HCT116 (cell line): ENCODE measurements around the gene BABAM2. TPM values are rescaled to one million over a fixed set of nuclear protein-coding genes. Genes with fewer than 3 reads are reported as not detected.

Source experiments
- ATAC-seq: fragments of 200-7000 bp; cut with Tn5 transposase; 2 replicates; pipeline ENCODE4 v1.9.1; 2020; ENCODE audit warnings: mild to moderate bottlenecking, moderate library complexity
- BruUV-seq: library from RNA; stranded (reverse); fragments of 400-500 nt; replicated peaks from 2 replicates; lab custom pipeline; 2021; lab: Mats Ljungman, UMichigan
- CTCF ChIA-PET: fragments of 300-600 bp; sonication (Branson Sonifier 250); formaldehyde crosslinking; loops from one replicate; lab custom pipeline; 2021; ENCODE audit warnings: antibody characterized with exemption; lab: Charles Lee
- POLR2A ChIA-PET: fragments of 300-600, 350-600 bp; sonication (Branson Sonifier 250); formaldehyde crosslinking; loops from one replicate; lab custom pipeline; 2021; ENCODE audit warnings: antibody characterized with exemption; lab: Charles Lee
- RAD21 ChIA-PET, 2 experiments: fragments of 300-600 bp; sonication (Branson Sonifier 250); formaldehyde crosslinking; loops; one replicate each; lab custom pipeline; 2023; ENCODE audit warnings: low total read pairs in 2 of 2; ENCODE audit not compliant: uncharacterized antibody in 2 of 2, unreplicated experiment in 2 of 2, low non-redundant PET in 1 of 2; lab: Charles Lee
- DNase-seq: peaks from one replicate; pipeline ENCODE4 v3.0.0-alpha.2; 2010; ENCODE audit warnings: low read depth, low spot score
- H2AFZ ChIP-seq: fragments of 200-600 bp; shearing (Covaris generic), sonication (generic); 2 replicates; pipeline ENCODE4 v1.6.1; 2017; ENCODE audit warnings: low read depth, mixed run types, mixed read lengths, antibody characterized with exemption, low read length; ENCODE audit not compliant: poor library complexity, severe bottlenecking
- H3K27ac ChIP-seq: 2 replicates; pipeline ENCODE4 v1.5.1; 2012; ENCODE audit warnings: low read depth, low read length
- H3K27me3 ChIP-seq: fragments of 200-600 bp; sonication (generic); 2 replicates; pipeline ENCODE4 v1.6.1; 2016; ENCODE audit warnings: mixed run types, low read length, mixed read lengths; ENCODE audit not compliant: insufficient read depth
- H3K36me3 ChIP-seq, 2 experiments: fragments of 200-500 bp in 1 of 2; fragments of 200-600 bp in 1 of 2; sonication (Bioruptor generic) in 1 of 2; sonication (generic) in 1 of 2; 2 replicates each; pipeline versions ENCODE4 v1.5.1 to v1.6.1; 2014 to 2016; ENCODE audit warnings: low read length in 2 of 2, inconsistent platforms in 1 of 2, mixed read lengths in 1 of 2, mixed run types in 1 of 2; ENCODE audit not compliant: insufficient read depth in 2 of 2, control insufficient read depth in 1 of 2
- H3K4me1 ChIP-seq, 2 experiments: fragments of 200-600 bp in 1 of 2; sonication (generic) in 1 of 2; 2 replicates each; pipeline versions ENCODE4 v1.5.1 to v1.6.1; 2012 to 2017; ENCODE audit warnings: low read length in 2 of 2, inconsistent platforms in 1 of 2, mild to moderate bottlenecking in 1 of 2, mixed read lengths in 1 of 2, mixed run types in 1 of 2, moderate library complexity in 1 of 2; ENCODE audit not compliant: insufficient read depth in 2 of 2, control insufficient read depth in 1 of 2
- H3K4me2 ChIP-seq: fragments of 200-600 bp; sonication (generic); 2 replicates; pipeline ENCODE4 v1.6.1; 2017; ENCODE audit warnings: mixed run types, low read length, mixed read lengths
- H3K4me3 ChIP-seq, 2 experiments: fragments of 200-600 bp in 1 of 2; sonication (generic) in 1 of 2; replicated peaks in 1 of 2; 2 replicates each; pipeline ENCODE4 v1.5.1; 2011 to 2016; ENCODE audit warnings: low read length in 2 of 2, control low read depth in 1 of 2, low read depth in 1 of 2, mild to moderate bottlenecking in 1 of 2, mixed read lengths in 1 of 2, mixed run types in 1 of 2
- H3K79me2 ChIP-seq: fragments of 200-600 bp; sonication (generic); 2 replicates; pipeline ENCODE4 v1.6.1; 2017; ENCODE audit warnings: mild to moderate bottlenecking, mixed run types, low read length, moderate library complexity, mixed read lengths; ENCODE audit not compliant: insufficient read depth
- H3K9ac ChIP-seq: fragments of 200-600 bp; sonication (generic); 2 replicates; pipeline ENCODE4 v1.6.1; 2016; ENCODE audit warnings: low read length, mixed read lengths
- H3K9me2 ChIP-seq: fragments of 200-600 bp; sonication (generic), shearing (Covaris generic); 2 replicates; pipeline ENCODE4 v1.6.1; 2017; ENCODE audit warnings: mixed run types, mild to moderate bottlenecking, moderate library complexity; ENCODE audit not compliant: insufficient read depth
- H3K9me3 ChIP-seq, 2 experiments: fragments of 200-500 bp in 1 of 2; fragments of 200-600 bp in 1 of 2; sonication (Bioruptor generic) in 1 of 2; sonication (generic) in 1 of 2; 2 replicates each; pipeline ENCODE4 v1.6.1; 2014 to 2017; ENCODE audit warnings: low read length in 2 of 2, mixed read lengths in 2 of 2, inconsistent platforms in 1 of 2, low read depth in 1 of 2, mild to moderate bottlenecking in 1 of 2, mixed run types in 1 of 2, moderate library complexity in 1 of 2; ENCODE audit not compliant: control insufficient read depth in 1 of 2, insufficient read depth in 1 of 2
- H4K20me1 ChIP-seq: fragments of 200-600 bp; sonication (generic), shearing (Covaris generic); 2 replicates; pipeline ENCODE4 v1.6.1; 2017; ENCODE audit warnings: mixed run types, mild to moderate bottlenecking, moderate library complexity; ENCODE audit not compliant: insufficient read depth
- ATF3 ChIP-seq: IDR thresholded peaks from 2 replicates; pipeline ENCODE4 v1.6.1; 2012
- CEBPB ChIP-seq: IDR thresholded peaks from 2 replicates; pipeline ENCODE4 v1.6.1; 2012; ENCODE audit warnings: low read depth
- CTCF ChIP-seq, 3 experiments: fragments of 200-600 bp in 1 of 3; sonication (generic) in 1 of 3; IDR thresholded peaks in 2 of 3; conservative IDR thresholded peaks in 1 of 3; 2 replicates each; pipeline ENCODE4 v1.5.1; 2012 to 2017; ENCODE audit warnings: low read depth in 2 of 3, low read length in 2 of 3, antibody characterized with exemption in 1 of 3, borderline replicate concordance in 1 of 3, control low read depth in 1 of 3, mild to moderate bottlenecking in 1 of 3, mixed read lengths in 1 of 3, mixed run types in 1 of 3, moderate library complexity in 1 of 3; ENCODE audit not compliant: insufficient read depth in 1 of 3
- ELF1 ChIP-seq: IDR thresholded peaks from 2 replicates; pipeline ENCODE4 v1.6.1; 2012; ENCODE audit warnings: low read depth, borderline replicate concordance
- EZH2 ChIP-seq: fragments of 200-600 bp; sonication (generic); IDR thresholded peaks from 2 replicates; pipeline ENCODE4 v1.6.1; 2017; ENCODE audit warnings: antibody characterized with exemption, mixed run types
- EZH2phosphoT487 ChIP-seq: fragments of 200-600 bp; IDR thresholded peaks from 2 replicates; pipeline ENCODE4 v1.6.1; 2018; ENCODE audit warnings: antibody characterized with exemption, borderline replicate concordance
- JUND ChIP-seq: IDR thresholded peaks from 2 replicates; pipeline ENCODE4 v1.6.1; 2012
- MAX ChIP-seq: IDR thresholded peaks from 2 replicates; pipeline ENCODE4 v1.6.1; 2012
- POLR2A ChIP-seq: IDR thresholded peaks from 2 replicates; pipeline ENCODE4 v1.7.0; 2011; ENCODE audit warnings: borderline replicate concordance; ENCODE audit not compliant: insufficient read depth, insufficient read length; ENCODE audit errors: extremely low read depth
- RAD21 ChIP-seq: IDR thresholded peaks from 2 replicates; pipeline ENCODE4 v1.6.1; 2012; ENCODE audit warnings: low read depth, mild to moderate bottlenecking
- REST ChIP-seq: IDR thresholded peaks from 2 replicates; pipeline ENCODE4 v1.6.1; 2012; ENCODE audit warnings: low read depth
- SIN3A ChIP-seq: IDR thresholded peaks from 2 replicates; pipeline ENCODE4 v1.6.1; 2012; ENCODE audit warnings: low read depth
- SP1 ChIP-seq: IDR thresholded peaks from 2 replicates; pipeline ENCODE4 v1.6.1; 2012; ENCODE audit warnings: low read depth
- YY1 ChIP-seq: IDR thresholded peaks from 2 replicates; pipeline ENCODE4 v1.6.1; 2011; ENCODE audit warnings: low read length, low read depth, moderate library complexity, mild to moderate bottlenecking; ENCODE audit not compliant: insufficient replicate concordance; ENCODE audit errors: extremely low read depth
- intact Hi-C: fragments of 100-400 bp; cut with micrococcal nuclease; formaldehyde crosslinking; loops from 2 replicates; pipeline ENCODE4 v1.10.0; 2022
- total RNA-seq: library from RNA; stranded (reverse); gene quantifications from one replicate; pipeline ENCODE4 v1.2.1, GENCODE V29; 2021; ENCODE audit not compliant: unreplicated experiment

The BABAM2 gene
- total RNA-seq, 1 experiment from 2014 or later: 23.8 TPM

GRCh38 chr2:27960237-27960912, 69.8 kb downstream of the BABAM2 start:
- Histone ChIP-seq H3K27ac (no peak overlapping the region), H2AFZ (no peak overlapping the region), H3K4me1 (peaks cover 10 to 13% of the 10 kb centered on the region in 2 experiments; a peak in 3 of 4 replicates), H3K9me2 (no peaks in the 10 kb centered on the region), H3K27me3 (no peaks in the 10 kb centered on the region), H3K4me2 (no peak overlapping the region), H4K20me1 (no peaks in the 10 kb centered on the region), H3K4me3 (no peak overlapping the region), H3K36me3 (no peaks in the 10 kb centered on the region), H3K9ac (no peak overlapping the region), H3K79me2 (peaks cover 4% of the 10 kb centered on the region; the same call in 1 of the 2 replicates), H3K9me3 (no peaks in the 10 kb centered on the region)
- no peak for ATAC-seq
- BruUV-seq: no TSS peak
- DNase-seq: no peak
- RAD21 ChIA-PET: no interaction called here
- CTCF ChIA-PET: no interaction called here
- intact Hi-C loops: no loop called here
- POLR2A ChIA-PET: no interaction called here
- no peak for TF ChIP-seq YY1
- TF ChIP-seq RAD21: no peak
- no peak for TF ChIP-seq JUND
- no peak for TF ChIP-seq ELF1
- TF ChIP-seq CTCF (IDR thresholded peaks at IDR 0.05 in 2 of 3, conservative IDR thresholded peaks at IDR 0.05 in 1 of 3; ENCODE audit: borderline replicate concordance in 1 of 3, insufficient read depth in 1 of 3, low read depth in 2 of 3, low read length in 2 of 3): no peak
- no peak for TF ChIP-seq REST
- TF ChIP-seq SP1: no peak
- no peak for TF ChIP-seq SIN3A
- no peak for TF ChIP-seq CEBPB
- no peak for TF ChIP-seq EZH2
- TF ChIP-seq EZH2phosphoT487: no peak
- no peak for TF ChIP-seq MAX
- no peak for TF ChIP-seq POLR2A
- TF ChIP-seq ATF3: no peak
